ENCODE data around the gene CSNK2A2. TPM values are rescaled to one million over a fixed set of nuclear protein-coding genes. Genes with fewer than 3 reads are reported as not detected.

CSNK2A2 gene
- total and polyA plus RNA-seq, 2 experiments from 2014 or later, result 44.7 to 102 TPM

- Mint-ChIP-seq H3K4me3 (no peak overlapping the region), H3K36me3 (ENCODE audit: low read depth) (peaks cover 42% of the 10 kb centered on the region), H3K9me3 (no peaks in the 10 kb centered on the region), H3K27me3 (ENCODE audit: insufficient read depth, low read depth, poor library complexity) (peaks cover 5% of the 10 kb centered on the region), H3K4me1 (peaks cover 12% of the 10 kb centered on the region), H3K27ac (no peak overlapping the region)
- Histone ChIP-seq H3K79me2 (replicated peaks; ENCODE audit: insufficient read depth) (peaks cover 48% of the 10 kb centered on the region), H3K4me1 (ENCODE audit: insufficient read depth) (peaks cover 3% of the 10 kb centered on the region), H3K27ac (ENCODE audit: low read depth) (no peak overlapping the region), H3K36me3 (ENCODE audit: insufficient read depth) (peaks cover 33% of the 10 kb centered on the region), H3K4me3 (no peak overlapping the region), H3K4me2 (no peak overlapping the region), H3K27me3 (ENCODE audit: insufficient read depth) (no peaks in the 10 kb centered on the region), H3F3A (replicated peaks; ENCODE audit: low read depth) (no peaks in the 10 kb centered on the region), H3K9me2 (ENCODE audit: insufficient read depth) (no peaks in the 10 kb centered on the region), H4K20me1 (replicated peaks; ENCODE audit: insufficient read depth) (peaks cover 47% of the 10 kb centered on the region), H2AFZ (no peak overlapping the region)
- TF ChIP-seq REST (IDR thresholded peaks at IDR 0.05; ENCODE audit: unreplicated experiment) (no peak), ZNF462 (CRISPR knock-in tag; IDR thresholded peaks at IDR 0.05) (no peak), STAT1 (IDR thresholded peaks at IDR 0.05; ENCODE audit: unreplicated experiment) (no peak), POLR2AphosphoS5 (IDR thresholded peaks at IDR 0.05; ENCODE audit: low read depth) (no peak), ZNF114 (CRISPR knock-in tag; IDR thresholded peaks at IDR 0.05) (no peak), NANOG (IDR thresholded peaks at IDR 0.05; ENCODE audit: borderline replicate concordance) (no peak), EZH2 (IDR thresholded peaks at IDR 0.05; ENCODE audit: low read depth, unreplicated experiment) (no peak), ZNF331 (CRISPR knock-in tag; IDR thresholded peaks at IDR 0.05; ENCODE audit: low read depth) (no peak)
- DNase-seq (ENCODE audit: low spot score), result no peak
- no peak for ATAC-seq
Observed at GRCh38 chr16:58116529-58116928, 81.4 kb downstream of the CSNK2A2 start.
